HUES64 (cell line): ENCODE results near the gene CFAP299.
A peak's percentile ranks its signal among the peaks of the same experiment; 100 is the strongest.

Experiments used
- H3K27ac ChIP-seq: 2 replicates; pipeline ENCODE4 v1.7.0; 2013; ENCODE audit warnings: low read depth, low read length, inconsistent platforms
- H3K27me3 ChIP-seq: 2 replicates; pipeline ENCODE4 v1.6.1; 2013; ENCODE audit warnings: mild to moderate bottlenecking, low read length; ENCODE audit not compliant: insufficient read depth
- H3K36me3 ChIP-seq: 2 replicates; pipeline ENCODE4 v1.6.1; 2013; ENCODE audit warnings: mild to moderate bottlenecking, low read length; ENCODE audit not compliant: insufficient read depth
- H3K4me1 ChIP-seq: 2 replicates; pipeline ENCODE4 v1.6.1; 2013; ENCODE audit warnings: mild to moderate bottlenecking, low read length, moderate library complexity; ENCODE audit not compliant: insufficient read depth
- H3K4me3 ChIP-seq: 2 replicates; pipeline ENCODE4 v1.5.1; 2013; ENCODE audit warnings: mild to moderate bottlenecking, low read length, moderate library complexity
- H3K9ac ChIP-seq: 2 replicates; pipeline ENCODE4 v1.6.1; 2013; ENCODE audit warnings: mild to moderate bottlenecking, low read depth, low read length
- H3K9me3 ChIP-seq: 2 replicates; pipeline ENCODE4 v1.6.1; 2013; ENCODE audit warnings: low read depth, low read length; ENCODE audit not compliant: insufficient read depth
- whole genome bisulfite sequencing: fragments of 150-250, 120-280 bp; methylation state at CpG from one replicate; pipeline ENCODE4 v1.1.7; 2013; ENCODE audit warnings: missing lambda C conversion rate; 5-methylcytosine and 5-hydroxymethylcytosine counted together

Gene CFAP299

GRCh38 chr4:80507507-80507906, 172.0 kb downstream of the CFAP299 start:
- Histone ChIP-seq H3K9me3 (no peaks in the 10 kb centered on the region), H3K27me3 (no peaks in the 10 kb centered on the region), H3K9ac (no peak overlapping the region), H3K4me3 (no peak overlapping the region), H3K36me3 (no peaks in the 10 kb centered on the region), H3K27ac (no peak overlapping the region), H3K4me1 (no peaks in the 10 kb centered on the region)
- WGBS: 80% methylated on average over 1 of the region's 1 CpG

GRCh38 chr4:80515496-80515895, 180.0 kb downstream of the CFAP299 start:
- H3K4me3 ChIP-seq: no peak overlapping the region
- no peaks in the 10 kb centered on the region for H3K27me3 ChIP-seq
- H3K4me1 ChIP-seq: peaks cover 7% of the 10 kb centered on the region; the same call in 1 of the 2 replicates
- no CpG with 5 or more reads among the region's 1 CpG for WGBS
- H3K9ac ChIP-seq: no peak overlapping the region
- H3K9me3 ChIP-seq: no peaks in the 10 kb centered on the region
- H3K27ac ChIP-seq: no peak overlapping the region
- no peaks in the 10 kb centered on the region for H3K36me3 ChIP-seq

DNA sequence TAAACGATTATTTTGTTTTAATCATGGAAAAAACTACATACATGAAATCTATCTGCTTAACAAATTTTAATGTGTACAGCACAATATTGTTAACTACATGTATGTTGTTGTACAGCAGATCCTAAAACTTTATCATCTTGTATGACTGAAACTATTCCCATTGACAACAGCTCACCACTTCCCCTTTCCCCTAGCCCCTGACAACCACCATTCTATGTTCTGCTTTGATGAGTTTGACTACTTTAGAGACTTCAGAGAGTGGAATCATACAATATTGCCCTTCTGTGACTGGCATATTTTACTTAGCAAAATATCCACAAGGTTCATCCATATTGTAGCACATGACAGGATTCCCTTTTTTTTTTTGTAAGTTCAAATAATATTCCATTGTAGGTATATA, 185.9 kb downstream of the CFAP299 start:
- no peak overlapping the region for H3K4me3 ChIP-seq
- WGBS: no CpG with 5 or more reads among the region's 1 CpG
- H3K9me3 ChIP-seq: no peaks in the 10 kb centered on the region
- H3K4me1 ChIP-seq: no peaks in the 10 kb centered on the region
- H3K9ac ChIP-seq: no peak overlapping the region
- no peak overlapping the region for H3K27ac ChIP-seq
- H3K36me3 ChIP-seq: no peaks in the 10 kb centered on the region
- H3K27me3 ChIP-seq: no peaks in the 10 kb centered on the region

- no CpG with 5 or more reads among the region's 2 CpGs for WGBS
- H3K4me1 ChIP-seq: no peaks in the 10 kb centered on the region
- H3K4me3 ChIP-seq: no peak overlapping the region
- no peaks in the 10 kb centered on the region for H3K9me3 ChIP-seq
- H3K27me3 ChIP-seq: no peaks in the 10 kb centered on the region
- H3K9ac ChIP-seq: no peak overlapping the region
- no peak overlapping the region for H3K27ac ChIP-seq
- H3K36me3 ChIP-seq: no peaks in the 10 kb centered on the region
Measured at GRCh38 chr4:80526697-80527096, 191.2 kb downstream of the CFAP299 start.

GRCh38 chr4:80529026-80529425, 193.5 kb downstream of the CFAP299 start:
- Histone ChIP-seq H3K36me3 (no peaks in the 10 kb centered on the region), H3K27ac (no peak overlapping the region), H3K27me3 (no peaks in the 10 kb centered on the region), H3K9ac (no peak overlapping the region), H3K9me3 (no peaks in the 10 kb centered on the region), H3K4me3 (no peak overlapping the region), H3K4me1 (peaks cover 21% of the 10 kb centered on the region)

GRCh38 chr4:80532674-80533333, 197.3 kb downstream of the CFAP299 start:
- WGBS: 37% methylated on average over 2 of the region's 2 CpGs
- Histone ChIP-seq H3K27me3 (no peaks in the 10 kb centered on the region), H3K36me3 (no peaks in the 10 kb centered on the region), H3K9me3 (no peaks in the 10 kb centered on the region), H3K4me3 (no peak overlapping the region), H3K4me1 (peaks cover 22% of the 10 kb centered on the region), H3K27ac (peak overlapping the region; percentile 48), H3K9ac (peak overlapping the region; percentile 0; the same call in 1 of the 2 replicates)

DNA sequence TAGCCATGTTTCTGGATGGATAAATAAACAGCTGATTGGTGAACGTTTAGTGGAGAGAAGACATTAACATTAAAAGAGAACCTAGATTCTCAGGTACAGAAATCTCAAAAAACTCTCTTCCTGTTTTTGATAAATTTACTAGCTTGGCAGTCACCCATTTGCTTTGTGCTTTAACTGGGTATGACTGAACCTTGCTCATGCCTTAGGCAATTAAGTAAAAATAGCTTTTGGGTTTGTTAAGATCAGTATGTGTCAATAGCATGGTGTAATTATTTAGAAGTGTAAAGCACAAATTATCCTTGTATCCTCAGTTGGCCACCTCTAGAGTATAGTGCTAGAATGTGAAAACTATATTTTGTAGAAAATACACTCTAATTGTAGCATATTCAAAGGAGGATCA, 200.0 kb downstream of the CFAP299 start:
- Histone ChIP-seq H3K27me3 (no peaks in the 10 kb centered on the region), H3K4me3 (no peak overlapping the region), H3K9me3 (no peaks in the 10 kb centered on the region), H3K4me1 (peaks cover 22% of the 10 kb centered on the region), H3K36me3 (no peaks in the 10 kb centered on the region), H3K9ac (no peak overlapping the region), H3K27ac (no peak overlapping the region)
- 100% methylated on average over 1 of the region's 1 CpG for WGBS

GRCh38 chr4:80538276-80538926, 202.9 kb downstream of the CFAP299 start:
- Histone ChIP-seq H3K27ac (no peak overlapping the region), H3K36me3 (no peaks in the 10 kb centered on the region), H3K9me3 (no peaks in the 10 kb centered on the region), H3K4me3 (no peak overlapping the region), H3K27me3 (no peaks in the 10 kb centered on the region), H3K9ac (no peak overlapping the region), H3K4me1 (peaks cover 7% of the 10 kb centered on the region)
- 92% methylated on average over 3 of the region's 4 CpGs for WGBS

GRCh38 chr4:80539190-80539589, 203.7 kb downstream of the CFAP299 start:
- no peaks in the 10 kb centered on the region for H3K4me1 ChIP-seq
- no peak overlapping the region for H3K27ac ChIP-seq
- no peaks in the 10 kb centered on the region for H3K9me3 ChIP-seq
- 85% methylated on average over 3 of the region's 3 CpGs for WGBS
- H3K9ac ChIP-seq: no peak overlapping the region
- H3K36me3 ChIP-seq: no peaks in the 10 kb centered on the region
- H3K4me3 ChIP-seq: no peak overlapping the region
- no peaks in the 10 kb centered on the region for H3K27me3 ChIP-seq

DNA sequence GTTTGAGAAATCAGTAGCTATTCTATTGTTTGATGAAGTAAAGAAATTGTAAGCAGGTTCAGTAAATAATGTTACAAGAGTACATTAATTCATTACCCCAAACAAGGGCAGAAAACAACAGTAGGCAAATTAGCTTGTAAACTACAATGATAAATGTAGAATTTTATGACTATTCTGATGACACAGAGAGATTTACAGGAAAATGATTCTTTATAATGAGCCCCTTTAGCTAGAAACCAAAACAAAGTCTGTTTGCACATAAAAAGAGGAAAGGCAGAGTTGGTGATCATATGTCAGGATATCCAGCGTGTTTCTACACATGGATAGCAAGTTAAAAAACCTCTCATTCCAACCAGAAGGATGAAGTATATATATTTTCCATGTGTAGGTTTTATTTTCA, 204.8 kb downstream of the CFAP299 start:
- Histone ChIP-seq H3K9me3 (no peaks in the 10 kb centered on the region), H3K4me1 (no peaks in the 10 kb centered on the region), H3K36me3 (no peaks in the 10 kb centered on the region), H3K27me3 (no peaks in the 10 kb centered on the region), H3K4me3 (no peak overlapping the region), H3K27ac (no peak overlapping the region), H3K9ac (no peak overlapping the region)
- WGBS: no CpG with 5 or more reads among the region's 1 CpG

GRCh38 chr4:80540785-80541469, 205.4 kb downstream of the CFAP299 start:
- no peaks in the 10 kb centered on the region for H3K4me1 ChIP-seq
- 94% methylated on average over 4 of the region's 5 CpGs for WGBS
- H3K27ac ChIP-seq: no peak overlapping the region
- H3K4me3 ChIP-seq: no peak overlapping the region
- H3K36me3 ChIP-seq: no peaks in the 10 kb centered on the region
- H3K27me3 ChIP-seq: no peaks in the 10 kb centered on the region
- no peak overlapping the region for H3K9ac ChIP-seq
- H3K9me3 ChIP-seq: no peaks in the 10 kb centered on the region
